HG03095 (cell line): ENCODE results near the gene TOM1L1.

Experiments
- ATAC-seq: cut with Tn5 transposase; IDR thresholded peaks from one replicate; pipeline ENCODE4 v1.9.1; 2021; ENCODE audit warnings: moderate library complexity; ENCODE audit not compliant: unreplicated experiment

TOM1L1 gene

GRCh38 chr17:54945231-54945630 lies 44.6 kb downstream of the TOM1L1 start:
- no peak for ATAC-seq

GRCh38 chr17:54945671-54946070 lies 45.0 kb downstream of the TOM1L1 start:
- ATAC-seq: no peak

- ATAC-seq: no peak
Measured at GRCh38 chr17:54947396-54947795, 46.7 kb downstream of the TOM1L1 start.

- no peak for ATAC-seq
Measured at GRCh38 chr17:54948380-54948779, 47.7 kb downstream of the TOM1L1 start.

GRCh38 chr17:54950116-54950515 lies 49.5 kb downstream of the TOM1L1 start:
- no peak for ATAC-seq

GRCh38 chr17:54951286-54951685 lies 50.6 kb downstream of the TOM1L1 start:
- no peak for ATAC-seq

GRCh38 chr17:54956791-54957190 lies 56.1 kb downstream of the TOM1L1 start:
- ATAC-seq: no peak

- peak; percentile 12 for ATAC-seq
Measured at GRCh38 chr17:54967621-54968261, 67.1 kb downstream of the TOM1L1 start.

- peak; percentile 95 for ATAC-seq
Measured at GRCh38 chr17:54968262-54968987, 67.8 kb downstream of the TOM1L1 start, which contains the start of the genes COX11 and STXBP4. TSS of gene COX11 (minus strand) at chr17:54968654. CDS start at chr17:54968646, 8 bp downstream. TSS of gene STXBP4 (plus strand) at chr17:54968765. CDS start at chr17:54986220, 17,455 bp downstream.

GRCh38 chr17:54968988-54969332 lies 68.3 kb downstream of the TOM1L1 start:
- ATAC-seq: peak; percentile 26

GRCh38 chr17:54969658-54970572 lies 69.3 kb downstream of the TOM1L1 start:
- no peak for ATAC-seq

- ATAC-seq: no peak
Measured at GRCh38 chr17:54971147-54971546, 70.5 kb downstream of the TOM1L1 start.

GRCh38 chr17:54971901-54972300 lies 71.2 kb downstream of the TOM1L1 start:
- ATAC-seq: no peak

- ATAC-seq: no peak
Measured at GRCh38 chr17:54972406-54973138, 71.9 kb downstream of the TOM1L1 start.

GRCh38 chr17:54974759-54975158 lies 74.1 kb downstream of the TOM1L1 start:
- ATAC-seq: no peak

- ATAC-seq: no peak
Measured at GRCh38 chr17:54976316-54976715, 75.7 kb downstream of the TOM1L1 start.

- no peak for ATAC-seq
Measured at GRCh38 chr17:54977744-54978143, 77.1 kb downstream of the TOM1L1 start.

- ATAC-seq: no peak
Measured at GRCh38 chr17:54979657-54980056, 79.0 kb downstream of the TOM1L1 start.

GRCh38 chr17:54980375-54980774 lies 79.7 kb downstream of the TOM1L1 start:
- no peak for ATAC-seq

- no peak for ATAC-seq
Measured at GRCh38 chr17:54982399-54982798, 81.7 kb downstream of the TOM1L1 start.

GRCh38 chr17:54983260-54983659 lies 82.6 kb downstream of the TOM1L1 start:
- ATAC-seq: no peak
